TTC549 (cell line): Measurements from ENCODE around the gene PTGES2.

ENCODE experiments used
- FAIRE-seq: peaks from 2 replicates; lab custom pipeline; 2012; peaks lifted over from hg19 to GRCh38; lab: Jason Lieb, UNC

PTGES2 gene

DNA sequence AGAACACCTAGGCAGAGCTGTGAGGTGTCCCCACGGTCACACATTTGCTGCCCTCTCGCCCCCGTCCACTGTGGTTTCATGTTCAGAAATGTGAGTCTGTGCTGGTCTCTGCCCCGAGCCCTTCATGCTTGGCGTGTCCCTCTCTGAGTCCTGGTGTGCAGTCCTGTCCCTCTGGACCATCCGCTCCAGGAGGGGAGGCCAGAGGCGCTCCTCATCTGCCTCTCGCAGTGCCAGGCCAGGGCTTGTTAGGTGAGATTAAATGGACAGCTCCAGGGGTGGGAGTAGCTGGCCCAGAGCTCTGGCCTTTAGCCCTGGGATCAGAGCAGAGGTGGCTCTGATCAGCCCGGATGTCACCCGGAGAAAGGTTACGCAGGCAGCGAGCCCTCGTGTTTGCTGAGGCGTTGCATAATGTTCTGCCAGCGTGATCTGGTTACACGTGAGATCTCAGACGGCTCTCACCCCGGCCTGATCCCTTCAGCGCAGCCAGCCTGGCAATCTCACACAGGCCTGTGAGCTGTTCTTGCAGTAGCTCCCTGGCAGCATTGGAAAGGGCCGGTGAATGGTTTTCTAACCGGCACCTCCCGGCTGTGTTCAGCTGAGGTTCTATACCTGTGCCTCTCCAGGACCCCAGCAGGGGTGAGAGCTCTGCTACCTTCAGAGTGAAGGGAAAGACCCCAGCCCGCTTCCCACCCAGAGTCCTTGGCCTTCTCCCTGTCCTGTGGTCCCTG, 24.5 kb downstream of the PTGES2 start:
- FAIRE-seq = no peak

- no peak for FAIRE-seq
These were observed 25.3 kb downstream of the PTGES2 start for GRCh38 chr9:128102196-128102595.

- no peak for FAIRE-seq
These were observed 25.8 kb downstream of the PTGES2 start for GRCh38 chr9:128101690-128102089.

DNA sequence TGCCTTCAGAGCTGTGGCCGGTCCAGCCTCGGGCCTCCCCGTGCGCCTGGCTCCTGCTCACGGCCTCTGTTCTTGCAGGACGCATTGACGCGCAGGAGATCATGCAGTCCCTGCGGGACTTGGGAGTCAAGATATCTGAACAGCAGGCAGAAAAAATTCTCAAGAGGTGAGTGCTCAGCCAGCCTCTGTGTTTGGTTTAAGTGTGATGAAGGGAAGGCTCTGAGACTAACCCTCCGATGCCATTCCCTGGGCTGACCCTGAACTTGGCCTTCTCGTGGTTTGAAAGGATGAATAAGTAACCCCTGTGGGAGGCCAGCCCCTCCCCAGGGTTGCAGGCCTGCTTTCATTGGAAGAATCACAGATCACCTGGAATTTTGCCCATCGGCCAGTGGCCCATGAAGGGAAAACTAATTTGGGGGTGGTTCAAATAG, 26.3 kb downstream of the PTGES2 start:
- no peak for FAIRE-seq

DNA sequence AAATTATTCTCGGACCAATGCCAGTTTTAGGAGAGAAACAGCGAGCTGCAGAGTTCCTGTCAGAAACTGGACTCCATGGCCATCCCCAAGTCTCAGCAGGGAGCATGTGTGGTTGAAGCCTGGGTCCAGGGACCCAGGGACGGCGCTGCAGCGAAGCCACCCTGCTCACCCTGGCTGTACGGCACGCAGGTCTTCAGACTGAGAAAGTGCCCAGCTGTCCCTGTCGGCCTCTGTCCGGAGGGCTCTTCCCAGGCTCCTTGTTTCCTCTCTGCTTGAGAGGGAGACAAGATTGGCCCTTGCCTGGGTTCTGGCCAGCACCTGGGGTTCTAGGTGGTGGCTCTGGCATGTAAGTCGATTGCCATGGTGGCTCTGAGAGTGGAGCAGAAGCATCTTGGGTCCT, 26.9 kb downstream of the PTGES2 start:
- no peak for FAIRE-seq

- FAIRE-seq = no peak
These were observed 27.5 kb downstream of the PTGES2 start for GRCh38 chr9:128099932-128100491.

- no peak for FAIRE-seq
These were observed 28.1 kb downstream of the PTGES2 start for GRCh38 chr9:128099231-128099931.

GRCh38 chr9:128098297-128099230, 29.0 kb downstream of the PTGES2 start:
- no peak for FAIRE-seq

DNA sequence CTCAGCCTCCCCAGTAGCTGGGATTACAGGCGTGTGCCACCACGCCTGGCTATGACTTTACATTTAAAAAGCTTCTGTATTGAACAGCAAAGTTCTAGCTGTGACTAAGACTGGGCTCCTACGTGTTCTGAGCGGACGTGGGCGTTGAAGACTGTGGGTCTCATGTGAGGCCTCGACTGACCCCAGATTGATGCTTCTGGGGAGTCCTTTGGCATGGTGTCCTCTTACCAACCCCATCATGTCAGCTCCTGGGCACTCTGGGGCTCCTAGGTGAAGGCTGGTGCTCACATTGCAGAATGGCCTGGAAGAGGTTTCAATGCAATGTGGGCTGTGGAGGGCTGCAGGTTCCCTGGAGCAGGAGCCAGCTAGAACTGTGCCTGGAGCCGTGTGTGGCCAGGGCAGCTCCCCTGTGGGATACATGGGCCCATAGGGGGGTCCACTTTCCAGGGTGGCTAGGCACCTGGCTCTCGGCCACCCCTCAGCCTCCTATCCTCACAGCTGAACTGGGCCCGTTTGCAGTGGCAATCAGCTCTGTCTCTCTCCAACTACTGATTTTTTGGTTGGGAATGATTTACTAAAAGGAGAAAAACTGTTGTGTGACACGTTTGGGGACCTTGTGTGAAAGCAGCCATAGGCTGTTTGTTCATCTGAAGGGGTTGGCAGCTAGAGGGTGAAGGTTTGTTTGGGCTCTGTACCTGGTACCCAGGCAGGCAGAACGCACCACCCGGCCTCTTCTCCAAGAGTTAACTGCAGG, 29.8 kb downstream of the PTGES2 start:
- FAIRE-seq = no peak

DNA sequence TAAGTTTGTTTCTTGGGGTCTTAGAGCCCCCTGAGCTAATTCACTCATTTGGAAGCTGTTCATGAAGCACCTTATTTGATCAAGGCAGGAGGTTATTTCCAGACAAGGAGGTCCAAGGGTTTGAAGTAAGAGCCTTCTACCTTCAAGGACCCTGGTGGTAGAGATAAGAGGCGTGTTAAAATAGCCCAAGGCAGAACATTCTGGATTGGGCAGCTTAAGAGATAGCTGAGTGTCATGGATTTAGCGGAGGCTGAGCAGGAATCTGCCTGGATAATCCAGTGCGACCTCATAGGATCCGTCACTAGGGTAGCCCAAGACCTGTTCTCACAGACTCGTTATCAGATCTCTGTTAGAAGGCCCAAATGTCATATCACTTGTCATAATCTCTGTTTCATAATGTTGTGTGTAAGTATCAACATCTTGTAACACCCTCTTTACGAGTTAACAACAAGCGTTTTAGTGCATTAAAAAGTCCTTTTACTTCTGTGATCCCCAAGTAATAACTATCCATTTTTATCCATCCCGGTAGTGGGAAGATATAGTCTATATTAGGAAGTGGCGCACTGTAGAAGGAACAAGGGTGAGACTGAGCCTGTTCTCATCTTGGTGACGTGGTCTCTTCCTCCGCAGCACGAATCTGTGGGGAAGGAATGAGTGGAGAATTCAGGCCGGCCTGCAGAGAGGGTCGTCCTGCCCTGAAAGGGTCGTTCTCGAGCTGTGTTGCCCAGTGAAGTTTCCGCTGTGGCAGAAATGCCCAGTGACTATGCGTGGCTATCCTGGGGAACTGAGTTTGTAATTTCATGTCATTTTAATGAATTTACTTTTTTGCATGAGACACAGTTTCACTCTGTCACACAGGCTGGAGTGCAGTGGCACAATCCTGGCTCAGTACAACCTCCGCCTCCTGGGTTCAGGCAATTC, 30.7 kb downstream of the PTGES2 start:
- no peak for FAIRE-seq

DNA sequence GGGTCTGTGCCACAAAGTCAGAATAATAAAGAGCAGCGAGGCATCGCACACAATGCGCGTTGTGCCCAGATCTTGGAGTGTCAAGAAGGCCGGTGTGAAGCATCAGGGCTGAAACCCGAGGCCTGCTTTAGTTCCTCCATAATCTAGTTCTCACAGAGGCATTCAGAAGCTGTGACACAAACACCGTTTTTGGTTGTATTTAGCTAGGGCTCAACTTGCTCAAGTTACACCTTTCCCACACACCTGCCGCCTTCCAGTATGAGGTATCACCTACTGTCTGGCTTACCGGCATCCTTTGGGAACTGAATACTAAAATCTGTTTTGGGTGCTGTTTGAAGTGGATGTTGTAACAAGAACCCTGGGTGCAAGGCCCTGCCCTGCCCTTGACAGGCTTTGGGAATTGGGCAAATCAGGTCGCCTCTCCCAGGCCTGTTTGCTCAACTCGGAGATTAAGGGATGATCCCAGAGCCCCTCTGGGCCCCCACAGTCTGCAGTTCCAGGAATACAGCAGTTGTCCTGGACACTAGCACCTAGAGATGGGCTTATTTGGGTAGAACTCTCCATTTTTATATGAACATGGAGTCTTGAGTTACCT, 32.5 kb downstream of the PTGES2 start:
- no peak for FAIRE-seq

DNA sequence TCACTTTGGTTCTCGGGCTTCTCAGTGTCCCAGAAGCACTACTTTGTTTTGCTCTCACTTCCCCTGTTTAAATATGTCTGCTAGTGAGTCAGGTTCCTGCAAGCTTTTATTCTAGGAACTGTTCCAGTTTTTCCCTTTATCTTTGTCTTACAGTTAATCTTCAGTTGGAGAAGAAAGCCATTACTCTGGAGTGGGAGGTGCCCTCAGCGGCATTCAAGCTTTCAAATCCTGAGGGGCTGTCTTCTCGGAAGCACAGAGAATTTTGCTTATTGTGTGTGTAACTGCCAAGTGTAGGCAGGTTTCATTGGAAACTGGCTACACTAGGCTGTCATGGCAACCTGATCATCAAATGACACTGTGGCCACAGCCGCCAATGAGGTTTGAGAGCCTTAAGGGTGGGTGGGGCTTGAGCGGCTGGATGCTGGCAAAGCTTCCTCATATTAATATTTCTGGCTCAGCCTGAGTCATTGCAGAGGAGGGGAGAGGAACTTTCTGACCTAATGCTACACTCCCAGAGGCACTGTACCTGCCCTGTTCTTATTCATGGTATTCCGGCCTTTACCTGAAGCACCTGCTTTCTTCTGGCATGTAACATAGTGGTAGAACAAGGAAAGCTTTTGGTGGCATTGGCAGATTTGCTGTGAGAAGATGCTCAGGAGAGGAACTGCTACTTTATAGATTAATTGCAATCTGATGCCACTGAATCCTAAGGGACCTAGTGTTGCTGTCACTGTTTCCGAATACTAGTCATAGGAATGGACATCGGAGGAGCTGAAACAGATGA, 33.2 kb downstream of the PTGES2 start:
- no peak for FAIRE-seq

- no peak for FAIRE-seq
These were observed 34.5 kb downstream of the PTGES2 start for GRCh38 chr9:128093011-128093410.

DNA sequence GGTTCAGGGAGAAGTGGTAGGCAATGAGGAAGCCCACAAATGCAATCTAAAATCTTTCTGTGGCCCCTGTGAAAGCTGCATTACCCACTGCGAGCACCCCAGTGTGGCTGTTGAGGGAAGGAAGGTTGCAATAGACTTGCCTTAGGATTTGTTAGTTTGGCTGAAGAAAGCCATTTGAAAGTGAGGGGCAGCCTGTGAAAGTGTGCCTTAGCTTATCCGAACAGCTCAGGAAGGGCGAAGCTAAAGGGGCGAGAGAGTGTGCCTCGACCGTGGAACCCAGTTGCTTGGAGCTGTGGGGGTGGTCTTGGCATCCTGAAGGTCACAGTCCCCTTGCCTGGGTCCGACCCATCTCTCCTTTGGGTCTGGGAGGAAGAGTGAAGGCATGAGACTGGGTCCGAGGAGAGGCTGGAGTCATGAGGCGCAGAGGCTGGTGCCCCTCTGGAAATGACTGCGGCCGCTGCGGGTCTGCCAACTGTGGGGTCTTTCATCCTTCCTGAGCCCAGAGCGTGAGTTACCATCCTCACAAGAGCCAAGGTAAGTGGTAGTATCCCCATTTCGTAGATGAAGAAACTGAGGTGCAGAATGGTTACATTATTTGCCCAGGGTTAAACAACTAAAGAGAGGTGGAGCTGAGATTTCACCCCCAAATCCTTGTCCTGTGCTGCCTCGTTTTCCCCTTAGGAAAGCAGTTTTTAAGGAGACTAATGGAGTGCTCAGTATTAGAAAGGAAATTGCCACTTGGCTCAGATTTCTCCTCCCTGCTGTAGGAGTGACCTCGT, 35.1 kb downstream of the PTGES2 start:
- FAIRE-seq = no peak

GRCh38 chr9:128091571-128091970, 36.0 kb downstream of the PTGES2 start:
- FAIRE-seq = no peak

GRCh38 chr9:128091144-128091543, 36.4 kb downstream of the PTGES2 start:
- no peak for FAIRE-seq

- FAIRE-seq = no peak
These were observed 38.2 kb downstream of the PTGES2 start for GRCh38 chr9:128089299-128089698.

DNA sequence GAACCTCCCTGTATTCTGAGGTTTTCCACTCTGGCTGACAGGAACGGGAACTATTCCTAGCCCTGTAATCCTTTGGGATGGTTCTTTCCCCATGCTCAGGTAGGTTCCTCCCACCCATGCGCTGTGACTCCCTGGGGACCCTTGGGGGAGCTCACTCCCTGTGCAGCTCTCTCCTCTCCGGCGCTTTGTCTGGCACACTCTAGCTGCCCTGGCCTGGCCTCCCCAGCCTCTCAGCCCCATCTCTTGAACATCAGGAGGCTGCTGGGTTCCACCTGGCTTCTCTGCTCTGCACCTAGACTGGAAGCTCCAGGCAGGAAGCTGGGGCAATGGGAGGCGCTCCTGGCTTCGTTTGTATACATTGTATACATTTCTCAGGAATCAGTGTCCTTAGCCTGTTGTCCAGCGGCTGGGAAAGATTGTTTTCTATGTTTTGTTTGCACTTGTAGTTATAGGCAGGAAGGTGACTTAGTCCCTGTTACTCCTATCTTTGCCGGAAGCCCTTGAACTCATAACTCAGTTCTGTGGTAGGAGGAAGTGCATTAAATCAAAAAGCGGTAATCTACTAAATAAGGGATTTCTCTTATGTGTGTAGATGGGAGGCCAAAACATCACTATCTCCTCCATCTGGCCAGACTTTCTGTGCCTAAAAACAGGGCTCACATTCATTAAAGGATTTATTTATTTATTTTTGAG, 39.1 kb downstream of the PTGES2 start:
- FAIRE-seq = no peak
